K562 (cell line): ENCODE measurements around the gene CPSF4L. TPM values are rescaled to one million over a fixed set of nuclear protein-coding genes. Genes with fewer than 3 reads are reported as not detected.

Experiments used
- BCOR ChIP-seq: fragments of 450-650 bp; IDR thresholded peaks from 2 replicates; pipeline ENCODE4 v1.6.1; 2016
- ELF1 ChIP-seq: fragments of 200-800 bp; sonication (Bioruptor generic); IDR thresholded peaks from 2 replicates; pipeline ENCODE4 v1.6.1; 2016; ENCODE audit warnings: missing genetic modification characterization, missing compliant biosample characterization
- GTF2E2 ChIP-seq: fragments of 200-800 bp; sonication (Bioruptor generic); IDR thresholded peaks from 2 replicates; pipeline ENCODE4 v1.6.1; 2016; ENCODE audit warnings: missing genetic modification characterization, missing compliant biosample characterization
- HDAC1 ChIP-seq, 2 experiments: fragments of 450-650 bp; IDR thresholded peaks; 2 replicates each; pipeline ENCODE4 v1.6.1; 2016 to 2017; ENCODE audit warnings: inconsistent platforms in 1 of 2, mild to moderate bottlenecking in 1 of 2, moderate library complexity in 1 of 2
- L3MBTL2 ChIP-seq: fragments of 450-650 bp; IDR thresholded peaks from 2 replicates; pipeline ENCODE4 v1.6.1; 2016; ENCODE audit warnings: mild to moderate bottlenecking, moderate library complexity
- PCBP1 ChIP-seq: fragments of 200-400 bp; formaldehyde crosslinking; IDR thresholded peaks from 2 replicates; pipeline ENCODE4 v1.6.1; 2018; ENCODE audit warnings: mild to moderate bottlenecking, low read depth, low read length; ENCODE audit not compliant: poor library complexity, severe bottlenecking
- TFAM ChIP-seq: fragments of 250-450 bp; sonication (Bioruptor Pico); conservative IDR thresholded peaks from 2 replicates; pipeline ENCODE4 v1.5.0; 2021; ENCODE audit warnings: mild to moderate bottlenecking, moderate library complexity
- ZBTB7A ChIP-seq: IDR thresholded peaks from 2 replicates; pipeline ENCODE4 v1.6.1; 2011; ENCODE audit warnings: low read depth, mild to moderate bottlenecking, low read length, moderate library complexity, borderline replicate concordance; ENCODE audit not compliant: control insufficient read depth
- ZNF395 ChIP-seq: fragments of 200-800 bp; sonication (Bioruptor generic); IDR thresholded peaks from 2 replicates; pipeline ENCODE4 v1.6.1; 2017; ENCODE audit warnings: missing genetic modification characterization, missing compliant biosample characterization
- polyA plus RNA-seq, 8 experiments: library from polyadenylated mRNA; depleted of rRNA in 4 of 8; stranded (reverse) in 5 of 8; unstranded in 3 of 8; fragments of >200 nt; fragmentation: Nextera tagmentation in 2 of 8; fragmentation: Illumina TruSeq in 1 of 8; extraction: Ambion mirVana in 2 of 8; extraction: Trizol in 1 of 8; gene quantifications; 2 replicates each; pipeline versions ENCODE4 v1.2.1 to v1.2.3, GENCODE V29; 2011 to 2014; ENCODE audit warnings: inconsistent platforms in 1 of 8, missing spikeins in 1 of 8
- total RNA-seq, 7 experiments: library from RNA; depleted of rRNA in 6 of 7; stranded (reverse); fragments of >200 nt in 6 of 7; fragmentation: Illumina TruSeq in 2 of 7; extraction: Trizol in 2 of 7; gene quantifications; 2 replicates each; pipeline versions ENCODE4 v1.2.1 to v1.2.3, GENCODE V29; 2011 to 2021; ENCODE audit warnings: low replicate concordance in 1 of 7
- TF ChIP-seq, protein P1 (sequence below): sonication (generic); formaldehyde crosslinking; IDR thresholded peaks from 2 replicates; pipeline ENCODE4 v1.8.0; 2022; ENCODE audit warnings: mild to moderate bottlenecking, missing genetic modification reagents
- TF ChIP-seq, protein P2 (sequence below), 2 experiments: fragments of 450-650 bp; conservative IDR thresholded peaks; 2 replicates each; pipeline ENCODE4 v1.6.1; 2017; ENCODE audit warnings: mild to moderate bottlenecking in 2 of 2, moderate library complexity in 2 of 2

CPSF4L gene
- total and polyA plus RNA-seq, 9 of the 15 experiments (the other 6 are each of a cell fraction or from before 2014, with no cell fraction given), result not detected

GRCh38 chr17:73232587-73233373, 28.9 kb downstream of the CPSF4L start (continued):
- TF ChIP-seq, protein P1, sequence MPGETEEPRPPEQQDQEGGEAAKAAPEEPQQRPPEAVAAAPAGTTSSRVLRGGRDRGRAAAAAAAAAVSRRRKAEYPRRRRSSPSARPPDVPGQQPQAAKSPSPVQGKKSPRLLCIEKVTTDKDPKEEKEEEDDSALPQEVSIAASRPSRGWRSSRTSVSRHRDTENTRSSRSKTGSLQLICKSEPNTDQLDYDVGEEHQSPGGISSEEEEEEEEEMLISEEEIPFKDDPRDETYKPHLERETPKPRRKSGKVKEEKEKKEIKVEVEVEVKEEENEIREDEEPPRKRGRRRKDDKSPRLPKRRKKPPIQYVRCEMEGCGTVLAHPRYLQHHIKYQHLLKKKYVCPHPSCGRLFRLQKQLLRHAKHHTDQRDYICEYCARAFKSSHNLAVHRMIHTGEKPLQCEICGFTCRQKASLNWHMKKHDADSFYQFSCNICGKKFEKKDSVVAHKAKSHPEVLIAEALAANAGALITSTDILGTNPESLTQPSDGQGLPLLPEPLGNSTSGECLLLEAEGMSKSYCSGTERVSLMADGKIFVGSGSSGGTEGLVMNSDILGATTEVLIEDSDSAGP (CRISPR knock-in tag), result peak; percentile 22; the same call in 1 of the 2 replicates
- TF ChIP-seq ZNF395 (CRISPR knock-in tag), result no peak
- TF ChIP-seq GTF2E2 (tag), result peak; percentile 61; the same call in 1 of the 2 replicates
- TF ChIP-seq ZBTB7A, result peak; percentile 97
- 0 out of 2 replicates have a peak, but pooled peaks have one; percentile 4 for TF ChIP-seq BCOR
- TF ChIP-seq PCBP1, result peak; percentile 25
- TF ChIP-seq TFAM, result no peak
- 0 out of 4 replicates have a peak, but pooled peaks of 1 of the 2 experiments have one; percentile 11 for TF ChIP-seq HDAC1 (IDR thresholded peaks at IDR 0.05)
- TF ChIP-seq, protein P2, sequence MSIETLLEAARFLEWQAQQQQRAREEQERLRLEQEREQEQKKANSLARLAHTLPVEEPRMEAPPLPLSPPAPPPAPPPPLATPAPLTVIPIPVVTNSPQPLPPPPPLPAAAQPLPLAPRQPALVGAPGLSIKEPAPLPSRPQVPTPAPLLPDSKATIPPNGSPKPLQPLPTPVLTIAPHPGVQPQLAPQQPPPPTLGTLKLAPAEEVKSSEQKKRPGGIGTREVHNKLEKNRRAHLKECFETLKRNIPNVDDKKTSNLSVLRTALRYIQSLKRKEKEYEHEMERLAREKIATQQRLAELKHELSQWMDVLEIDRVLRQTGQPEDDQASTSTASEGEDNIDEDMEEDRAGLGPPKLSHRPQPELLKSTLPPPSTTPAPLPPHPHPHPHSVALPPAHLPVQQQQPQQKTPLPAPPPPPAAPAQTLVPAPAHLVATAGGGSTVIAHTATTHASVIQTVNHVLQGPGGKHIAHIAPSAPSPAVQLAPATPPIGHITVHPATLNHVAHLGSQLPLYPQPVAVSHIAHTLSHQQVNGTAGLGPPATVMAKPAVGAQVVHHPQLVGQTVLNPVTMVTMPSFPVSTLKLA (conservative IDR thresholded peaks at IDR 0.05), result 0 out of 4 replicates have a peak, but pooled peaks of 1 of the 2 experiments have one; percentile 26
- peak; percentile 29; the same call in 1 of the 2 replicates for TF ChIP-seq L3MBTL2
- TF ChIP-seq ELF1 (tag), result peak; percentile 11; the same call in 1 of the 2 replicates
